ENCODE results near the gene ADCY3.

ADCY3 gene

DNA sequence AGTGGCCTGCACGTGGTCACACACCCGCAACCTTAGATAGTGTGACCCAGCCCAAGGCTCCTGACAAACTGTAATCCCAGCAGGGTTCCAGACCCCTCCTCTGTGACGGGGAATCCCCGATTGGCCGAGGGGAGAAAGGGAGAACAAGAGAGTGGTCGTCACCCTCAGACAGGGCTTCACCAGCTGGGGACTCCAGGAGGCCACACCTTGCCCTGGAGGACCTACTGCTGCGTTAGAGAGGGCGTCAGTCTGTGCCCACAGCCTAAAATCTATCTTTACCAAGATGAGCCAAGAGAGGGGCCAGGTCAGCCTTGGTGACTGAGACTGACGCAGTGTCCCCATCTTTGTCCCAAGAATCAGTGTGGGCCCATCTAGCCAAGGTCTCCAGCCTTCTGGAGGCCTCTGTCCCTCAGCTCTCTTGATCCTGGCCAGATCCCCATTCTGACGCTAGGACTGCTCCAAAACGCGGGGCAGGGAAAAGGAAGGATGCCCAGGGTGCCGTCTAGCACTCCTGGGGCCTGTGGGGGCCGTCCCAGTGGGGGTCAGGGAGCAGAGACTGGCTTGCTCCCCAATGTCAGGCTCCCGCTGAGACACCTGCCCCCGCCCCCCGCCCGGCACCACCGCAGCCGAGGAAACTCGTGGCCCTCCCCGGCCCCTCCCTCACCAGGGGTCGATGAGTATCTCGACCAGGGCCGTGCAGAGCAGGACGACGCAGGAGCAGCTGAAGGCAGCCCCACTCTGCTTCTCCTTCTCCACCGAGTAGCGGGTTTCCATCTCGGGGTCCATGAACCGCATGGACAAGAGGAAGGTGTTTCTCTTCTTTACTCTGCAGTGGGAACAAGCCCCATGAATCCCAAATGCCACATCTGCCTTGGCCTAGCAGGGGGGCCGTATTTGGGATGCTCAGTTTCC, 86.0 kb downstream of the ADCY3 start:
- no peak for DNase-seq (ENCODE audit: extremely low read depth in 1 of 2, low read depth in 1 of 2)

DNA sequence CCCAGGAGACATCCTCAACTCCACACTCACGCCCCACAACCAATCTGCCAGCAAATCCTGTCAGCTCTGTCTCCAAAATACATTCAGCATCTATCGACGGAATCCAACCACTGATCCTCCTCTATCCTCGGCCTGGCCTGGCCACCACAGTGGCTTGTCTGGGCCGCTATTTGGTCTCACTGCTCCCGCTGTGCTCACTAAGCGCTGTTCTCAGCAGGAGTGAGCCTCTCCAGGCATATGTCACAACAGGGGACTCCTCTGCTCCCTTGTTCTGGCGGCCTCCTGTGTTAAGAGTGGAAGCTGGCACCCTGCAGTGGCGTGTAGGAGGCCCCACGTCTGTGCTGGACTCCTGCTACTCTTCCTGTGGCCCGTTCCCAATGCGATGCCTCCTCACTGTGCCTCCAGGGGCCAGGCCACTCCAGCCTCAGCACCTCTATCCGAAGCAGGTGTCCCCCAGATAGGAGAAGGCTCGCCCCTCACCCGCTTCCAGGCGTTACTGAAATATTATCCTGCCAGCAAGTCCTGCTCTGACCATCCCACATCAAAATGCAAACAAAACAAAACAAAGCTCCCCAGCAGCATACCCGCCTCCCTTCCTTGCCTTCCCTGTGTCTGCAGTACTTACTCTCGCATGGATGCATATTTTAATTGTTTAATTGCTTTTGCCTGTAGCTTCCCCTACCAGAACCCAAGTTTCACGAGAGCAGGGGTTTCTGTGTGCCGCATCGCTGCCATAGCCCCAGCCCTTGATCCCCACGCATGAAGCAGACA, 86.9 kb downstream of the ADCY3 start:
- no peak for DNase-seq (ENCODE audit: extremely low read depth in 1 of 2, low read depth in 1 of 2)

DNA sequence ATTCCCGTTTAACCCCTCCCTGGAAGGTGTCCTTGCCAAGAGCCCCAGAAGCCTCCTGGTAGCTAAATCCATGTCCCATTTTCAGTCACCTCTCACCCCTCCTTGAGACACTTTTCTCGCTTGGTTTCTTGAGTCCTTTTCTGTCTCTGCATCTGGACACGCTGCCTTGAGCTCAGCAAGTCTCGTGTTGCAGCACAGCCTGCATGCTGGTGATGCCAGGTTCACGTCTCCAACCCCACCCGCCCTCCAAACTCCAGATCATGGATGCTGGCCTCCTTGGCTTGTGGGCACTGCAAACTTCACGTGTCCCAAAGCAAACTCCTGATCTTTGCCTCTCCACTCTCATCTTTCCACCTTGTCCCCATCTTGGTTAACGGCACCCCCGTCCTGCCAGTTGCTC, 87.5 kb downstream of the ADCY3 start:
- no peak for DNase-seq (ENCODE audit: extremely low read depth in 1 of 2, low read depth in 1 of 2)

DNA sequence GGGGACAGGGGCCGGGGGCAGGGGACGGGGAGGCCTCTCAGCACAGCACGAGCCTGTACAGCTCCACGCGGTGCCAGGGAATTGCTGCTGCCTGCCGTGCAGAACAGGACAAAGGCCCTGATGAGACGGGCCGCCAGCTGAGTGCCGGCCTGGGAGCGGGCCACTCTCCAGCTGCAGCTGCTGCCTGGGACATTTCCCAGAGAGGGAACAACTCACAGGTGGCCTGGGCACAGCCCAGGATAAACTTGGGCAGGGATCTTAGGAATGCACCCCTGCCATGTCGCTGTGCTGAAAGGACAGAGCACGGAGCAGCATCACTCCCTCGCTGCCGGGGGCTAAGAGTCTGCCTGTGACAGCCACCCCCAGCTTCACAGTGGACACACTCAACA, 88.0 kb downstream of the ADCY3 start:
- no peak for DNase-seq (ENCODE audit: extremely low read depth in 1 of 2, low read depth in 1 of 2)

DNA sequence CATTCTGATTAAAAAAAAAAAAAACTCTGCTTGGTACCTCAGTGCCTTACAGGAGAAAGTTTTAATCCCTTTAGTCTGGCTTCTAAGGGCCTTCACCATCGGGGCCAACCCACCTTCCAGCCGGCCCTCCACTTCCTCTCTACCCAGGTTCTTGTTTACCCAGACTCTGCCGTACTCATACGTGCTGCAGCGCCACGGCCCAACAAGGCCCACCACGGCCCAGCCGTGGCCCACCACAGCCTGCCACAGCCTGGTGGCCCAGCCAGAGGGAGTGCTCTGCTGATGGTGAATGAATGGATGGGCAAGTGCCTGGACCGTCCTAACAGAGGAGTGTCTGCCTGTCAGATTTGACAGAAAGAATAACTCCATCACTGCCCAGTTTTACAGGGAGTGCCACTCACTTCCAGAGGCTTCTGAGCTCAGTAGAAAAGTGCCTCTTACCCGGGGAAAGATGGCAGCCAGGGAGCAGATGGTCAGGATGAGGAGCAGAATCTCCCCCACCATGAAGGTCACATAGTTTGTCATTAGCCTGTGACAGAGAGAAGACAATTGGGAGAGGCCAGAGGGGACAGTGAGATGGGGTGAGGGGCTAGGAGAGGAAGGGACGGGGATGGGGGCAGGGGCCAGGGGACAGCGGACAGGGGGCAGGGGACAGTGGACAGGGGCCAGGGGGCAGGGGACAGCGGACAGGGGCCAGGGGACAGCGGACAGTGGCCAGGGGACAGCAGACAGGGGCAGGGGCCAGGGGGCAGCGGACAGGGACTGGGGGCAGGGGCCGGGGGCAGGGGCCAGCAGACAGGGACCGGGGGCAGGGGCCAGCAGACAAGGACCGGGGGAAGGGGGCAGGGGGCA, 88.6 kb downstream of the ADCY3 start:
- DNase-seq (ENCODE audit: extremely low read depth in 1 of 2, low read depth in 1 of 2), result no peak

DNA sequence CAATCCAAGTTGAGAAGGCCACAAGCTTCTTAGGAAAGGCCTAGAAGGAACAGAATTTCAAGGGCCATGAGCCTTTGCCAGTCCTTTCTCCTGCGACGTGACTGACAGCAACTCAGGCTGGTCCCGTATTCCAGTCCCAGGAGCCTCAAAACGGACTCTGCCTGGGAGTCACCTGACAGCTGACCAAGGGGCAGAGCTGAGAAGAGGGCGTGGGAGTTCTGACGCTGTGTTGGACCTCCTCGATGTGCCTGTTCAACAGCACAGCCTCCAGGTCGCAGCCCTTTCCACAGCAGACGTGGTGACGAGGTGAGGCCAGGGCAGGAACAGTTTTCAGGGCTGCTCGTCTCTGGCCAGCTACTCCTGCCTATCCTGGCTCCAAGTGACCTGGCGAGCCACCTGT, 89.3 kb downstream of the ADCY3 start:
- DNase-seq (ENCODE audit: extremely low read depth in 1 of 2, low read depth in 1 of 2), result no peak

DNA sequence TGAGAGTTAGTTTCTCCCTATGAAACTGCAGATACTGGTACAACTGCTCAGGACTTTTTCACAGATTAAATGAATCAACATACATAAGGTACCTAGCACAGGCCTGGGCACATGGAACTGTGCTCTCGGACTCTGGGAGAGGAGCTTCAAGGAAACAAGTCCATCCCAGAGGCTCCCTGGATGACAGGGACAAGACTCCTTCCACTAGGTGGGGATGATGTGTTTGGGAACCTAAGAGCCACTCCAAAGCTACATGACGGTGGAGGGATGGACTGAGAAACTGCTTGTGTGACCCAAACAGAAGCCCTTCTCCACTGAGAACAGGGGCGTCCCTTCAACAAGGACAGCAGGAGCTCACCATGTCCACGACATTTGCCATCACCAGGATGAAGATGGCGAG, 89.7 kb downstream of the ADCY3 start:
- DNase-seq (ENCODE audit: extremely low read depth in 1 of 2, low read depth in 1 of 2), result no peak

DNA sequence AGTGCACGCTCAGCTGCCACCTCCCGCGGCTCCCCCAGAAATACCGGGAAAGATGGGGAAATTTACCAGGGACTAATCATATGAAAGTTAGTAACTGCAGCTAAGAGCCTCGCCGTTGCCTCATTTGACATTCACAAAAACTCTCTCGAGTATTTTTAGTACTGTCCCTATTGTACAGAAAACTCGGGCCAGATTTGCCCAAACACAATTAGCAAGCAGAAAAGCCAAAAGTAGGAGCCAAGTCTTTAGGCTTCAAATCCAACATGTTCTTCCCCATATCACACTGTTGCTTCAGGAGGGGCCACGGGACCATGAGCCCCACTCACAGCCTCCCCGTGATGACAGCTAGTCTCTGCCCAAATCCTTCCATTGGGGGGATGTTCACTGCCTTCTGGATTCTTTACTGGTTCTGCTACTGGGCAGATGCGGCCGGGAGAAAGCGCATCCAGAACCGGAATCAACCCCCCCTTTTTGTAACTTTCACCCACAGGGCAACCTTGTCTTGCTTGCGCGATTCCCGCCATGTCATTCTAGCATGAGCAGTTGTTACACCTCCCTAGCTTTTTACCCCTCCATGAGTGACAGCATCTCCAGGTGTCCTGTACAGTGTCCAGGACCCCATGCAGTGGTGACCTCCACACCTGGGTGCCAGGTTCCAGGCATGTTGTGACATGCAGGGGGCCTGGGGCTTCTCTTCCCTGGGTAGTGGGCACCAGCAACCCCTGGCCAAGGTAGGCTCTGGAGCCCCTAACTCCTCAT, 91.6 kb downstream of the ADCY3 start:
- no peak for DNase-seq (ENCODE audit: extremely low read depth in 1 of 2, low read depth in 1 of 2)

DNA sequence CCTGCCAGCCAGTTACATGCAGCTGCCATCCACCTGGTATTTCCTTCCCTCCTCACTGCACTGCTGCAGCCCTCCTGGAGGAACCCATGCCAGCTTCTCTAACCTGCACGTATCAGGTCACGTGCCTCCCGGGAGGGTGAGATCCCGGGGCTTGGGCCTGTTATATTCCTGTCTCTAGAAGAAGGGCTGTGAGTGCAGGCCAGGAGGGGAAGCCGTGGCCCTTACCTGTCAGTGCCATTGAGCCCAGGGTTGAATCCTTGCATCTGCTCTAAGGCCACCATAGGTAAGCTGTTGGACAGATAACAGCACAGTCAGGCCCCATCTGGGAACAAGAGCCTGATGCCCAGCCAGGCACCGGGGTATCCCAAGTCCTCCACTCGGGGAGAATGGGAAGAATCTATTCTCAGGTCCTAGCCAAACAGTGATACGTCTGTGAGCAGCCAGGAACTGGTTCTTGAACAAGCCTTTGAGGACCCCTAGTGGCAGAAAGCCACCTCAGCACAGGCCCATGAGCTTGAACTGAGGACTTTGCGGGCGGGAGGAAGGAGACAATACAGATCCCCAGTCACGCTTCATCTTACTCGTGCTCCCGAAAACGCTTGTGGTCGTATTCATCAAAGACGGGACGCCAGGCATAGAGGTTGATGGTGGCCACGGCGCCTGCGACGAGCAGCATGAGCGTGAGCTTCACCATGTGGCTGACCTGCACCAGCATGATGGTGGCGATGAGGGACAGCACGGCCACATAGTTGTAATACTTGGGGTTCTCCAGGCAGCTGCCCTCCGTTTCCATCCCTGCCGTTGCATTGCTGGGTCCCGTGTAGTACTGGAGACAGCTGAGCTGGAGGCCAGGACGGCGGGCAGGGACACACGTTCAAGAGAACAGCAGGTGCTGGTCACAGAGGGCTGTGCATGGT, 92.5 kb downstream of the ADCY3 start:
- peak; percentile 26 to 49 for DNase-seq (ENCODE audit: extremely low read depth in 1 of 2, low read depth in 1 of 2)

DNA sequence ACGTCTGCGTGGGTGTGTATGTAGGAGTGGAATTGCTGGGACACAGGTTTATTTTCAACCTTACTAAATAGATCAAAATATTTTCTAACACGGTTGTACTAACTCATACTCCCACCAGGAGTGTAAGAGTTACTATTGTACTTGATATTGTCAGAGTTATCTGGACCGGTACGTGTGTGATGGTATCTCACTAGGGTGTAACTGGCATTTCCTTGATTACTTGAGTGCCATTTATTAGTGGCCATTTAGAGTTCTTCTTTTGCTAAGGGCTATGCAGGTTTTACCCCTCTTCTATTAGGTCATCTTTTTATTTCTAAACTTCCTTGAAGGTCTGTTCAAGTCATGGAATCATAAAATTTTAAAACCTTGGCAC, 93.3 kb downstream of the ADCY3 start:
- no peak for DNase-seq (ENCODE audit: extremely low read depth in 1 of 2, low read depth in 1 of 2)

DNA sequence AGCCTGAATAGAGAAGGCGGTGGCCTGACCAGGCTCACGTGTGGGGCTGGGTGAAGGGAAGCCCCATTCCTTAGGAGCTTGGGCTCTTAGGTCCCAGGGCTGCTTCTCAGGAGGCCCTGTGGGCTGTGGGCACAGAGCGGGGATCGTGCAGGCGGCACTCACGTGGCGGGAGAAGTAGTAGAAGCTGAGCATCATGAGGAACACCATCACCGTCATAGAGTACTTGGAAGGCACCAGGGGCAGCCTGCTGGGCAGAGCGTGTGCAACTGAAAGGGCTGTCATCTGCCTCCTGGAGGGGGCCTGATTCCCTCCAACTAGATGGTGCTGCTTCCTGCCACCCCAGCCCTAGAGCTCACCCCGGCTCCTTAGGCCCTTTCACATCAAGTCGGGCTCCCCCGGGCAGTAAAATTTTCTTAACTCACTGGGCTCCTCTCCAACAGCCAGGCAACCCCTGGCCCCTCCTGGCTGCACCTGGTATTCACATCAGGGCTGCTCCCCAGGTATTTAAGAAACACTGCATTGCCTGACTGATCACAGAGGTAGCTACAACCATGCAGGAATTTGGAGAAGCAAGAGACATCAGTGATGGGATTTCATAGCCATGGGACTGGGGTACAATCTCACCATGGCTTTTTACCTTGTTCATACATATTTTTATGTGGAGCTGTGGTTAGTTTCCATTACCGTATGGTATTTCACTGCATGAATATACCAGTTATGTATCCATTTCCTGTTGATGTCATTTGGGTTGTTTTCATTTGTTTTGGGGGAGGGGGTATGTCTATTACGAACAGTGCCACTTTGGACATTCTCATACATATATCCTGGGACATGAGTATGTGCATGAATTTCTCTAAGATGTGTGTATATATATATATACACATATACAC, 93.9 kb downstream of the ADCY3 start:
- DNase-seq (ENCODE audit: extremely low read depth in 1 of 2, low read depth in 1 of 2), result no peak

DNA sequence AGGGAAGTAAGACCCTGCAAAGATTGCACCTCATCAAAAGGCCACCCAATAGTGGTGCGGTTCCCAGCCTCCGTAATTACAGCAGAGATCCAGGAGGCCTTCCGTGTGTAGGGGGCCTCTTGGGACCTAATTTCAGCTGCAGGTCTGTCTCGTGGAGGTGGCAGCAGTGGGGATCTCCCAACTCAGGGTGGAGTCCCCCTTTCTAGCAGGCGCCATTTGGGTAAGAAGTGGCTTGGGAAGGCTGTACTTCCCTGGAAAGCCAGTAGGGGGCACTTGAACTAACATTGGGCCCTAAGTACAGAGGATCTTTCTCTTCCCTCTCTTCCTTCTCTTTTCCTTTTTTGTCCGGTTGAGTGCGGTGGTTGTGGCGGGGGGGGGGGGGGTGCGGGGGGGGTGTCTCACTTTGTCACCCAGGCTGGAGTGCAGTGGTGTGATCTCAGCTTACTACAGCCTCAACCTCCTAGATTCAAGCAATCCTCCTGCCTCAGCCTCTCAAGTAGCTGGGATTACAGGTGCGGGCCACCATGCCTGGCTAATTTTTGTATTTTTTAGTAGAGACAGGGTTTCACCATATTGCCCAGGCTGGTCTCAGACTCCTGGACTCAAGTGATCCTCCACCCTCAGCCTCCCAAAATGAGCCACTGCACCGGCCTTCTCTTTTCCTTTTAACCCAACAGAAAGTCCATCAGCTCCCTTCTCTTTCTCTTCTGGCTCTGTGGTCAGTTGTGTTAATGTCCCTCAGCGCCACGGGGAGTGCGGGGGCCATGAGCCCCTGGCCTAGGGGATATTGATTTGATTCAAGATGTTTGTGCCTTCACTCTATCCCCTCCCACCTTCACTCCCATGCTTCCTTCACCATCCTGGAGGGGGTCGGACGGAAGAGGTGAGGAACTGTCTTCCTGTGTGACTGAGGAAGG, 94.8 kb downstream of the ADCY3 start:
- DNase-seq (ENCODE audit: extremely low read depth in 1 of 2, low read depth in 1 of 2), result no peak

DNA sequence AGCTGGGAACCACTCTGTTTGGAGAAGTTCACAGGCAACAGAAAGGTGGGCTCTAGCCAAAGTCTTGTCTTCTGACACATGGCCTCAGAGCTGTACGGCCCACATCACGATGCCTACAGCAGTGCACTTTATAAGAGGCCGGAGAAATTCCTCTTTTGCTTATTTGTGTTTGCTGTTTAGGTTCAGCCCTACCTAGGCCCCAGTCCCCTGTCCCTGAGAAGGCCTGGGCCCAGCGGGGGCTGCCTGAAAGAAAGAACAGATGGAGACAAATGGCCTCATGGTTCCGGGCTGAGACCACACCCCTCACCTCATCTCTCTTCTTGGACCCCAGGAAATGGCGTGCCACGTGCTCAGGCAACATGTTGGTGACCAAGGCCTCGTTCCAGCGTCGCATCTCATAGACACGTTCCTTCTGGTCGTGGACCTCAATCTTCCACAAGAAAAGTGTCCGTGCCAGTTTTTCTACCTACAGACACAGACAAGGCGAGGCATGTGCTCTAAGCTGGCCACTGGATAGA, 95.9 kb downstream of the ADCY3 start:
- DNase-seq (ENCODE audit: extremely low read depth in 1 of 2, low read depth in 1 of 2), result no peak

DNA sequence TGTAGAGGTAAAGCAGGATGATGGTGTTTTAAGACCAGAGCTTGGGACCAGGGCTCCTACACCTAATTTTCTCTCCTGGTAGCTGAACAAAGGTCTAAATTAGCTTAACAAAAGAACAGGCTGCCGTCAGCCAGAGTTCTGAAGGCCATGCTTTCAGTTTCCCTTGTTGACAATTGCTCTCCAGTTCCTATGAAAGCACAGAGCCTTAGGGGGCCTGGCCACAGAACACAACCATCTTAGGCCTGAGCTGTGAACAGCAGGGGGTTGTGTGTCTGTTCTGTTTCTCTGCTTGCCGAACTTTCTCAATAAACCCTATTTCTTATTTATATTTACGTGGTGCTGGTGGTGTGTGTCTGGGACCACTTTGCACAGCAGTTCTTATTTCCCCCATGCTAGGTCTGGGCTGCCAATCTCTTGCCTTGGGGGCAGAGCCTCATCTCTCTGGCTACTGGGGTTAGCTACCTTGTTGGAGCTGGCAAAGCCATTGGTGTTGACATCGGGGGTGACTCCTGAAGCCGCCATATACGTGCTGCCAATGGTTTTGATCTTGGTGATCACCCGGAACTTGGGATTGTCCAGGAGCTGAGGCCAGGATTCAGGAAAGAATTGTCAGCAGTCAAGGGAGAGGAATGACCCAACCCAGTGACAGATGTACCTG, 97.9 kb downstream of the ADCY3 start:
- DNase-seq (ENCODE audit: extremely low read depth in 1 of 2, low read depth in 1 of 2), result no peak

DNA sequence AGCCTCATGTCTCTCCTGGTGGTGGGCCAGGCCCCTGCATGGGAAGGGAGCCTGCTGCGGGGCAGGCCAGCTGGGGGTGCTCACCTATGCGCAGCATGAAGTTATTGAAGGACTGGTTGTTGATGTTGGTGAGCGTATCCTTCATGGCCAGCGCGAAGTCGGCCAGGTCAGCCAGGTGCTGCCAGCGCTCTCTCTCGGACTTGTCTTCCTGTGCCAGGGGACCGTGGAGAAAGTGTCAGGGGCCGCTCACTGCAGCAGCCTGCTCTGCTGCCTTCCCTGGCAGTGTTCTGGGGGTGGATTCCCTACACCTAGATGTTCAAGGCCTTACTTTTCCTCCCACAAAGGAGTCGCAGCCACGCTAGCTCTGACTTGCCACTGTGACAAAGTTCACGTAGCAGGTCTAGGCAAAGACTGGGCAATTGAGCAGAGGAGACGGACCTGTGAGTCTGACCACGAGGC, 98.6 kb downstream of the ADCY3 start:
- no peak for DNase-seq (ENCODE audit: extremely low read depth in 1 of 2, low read depth in 1 of 2)

DNA sequence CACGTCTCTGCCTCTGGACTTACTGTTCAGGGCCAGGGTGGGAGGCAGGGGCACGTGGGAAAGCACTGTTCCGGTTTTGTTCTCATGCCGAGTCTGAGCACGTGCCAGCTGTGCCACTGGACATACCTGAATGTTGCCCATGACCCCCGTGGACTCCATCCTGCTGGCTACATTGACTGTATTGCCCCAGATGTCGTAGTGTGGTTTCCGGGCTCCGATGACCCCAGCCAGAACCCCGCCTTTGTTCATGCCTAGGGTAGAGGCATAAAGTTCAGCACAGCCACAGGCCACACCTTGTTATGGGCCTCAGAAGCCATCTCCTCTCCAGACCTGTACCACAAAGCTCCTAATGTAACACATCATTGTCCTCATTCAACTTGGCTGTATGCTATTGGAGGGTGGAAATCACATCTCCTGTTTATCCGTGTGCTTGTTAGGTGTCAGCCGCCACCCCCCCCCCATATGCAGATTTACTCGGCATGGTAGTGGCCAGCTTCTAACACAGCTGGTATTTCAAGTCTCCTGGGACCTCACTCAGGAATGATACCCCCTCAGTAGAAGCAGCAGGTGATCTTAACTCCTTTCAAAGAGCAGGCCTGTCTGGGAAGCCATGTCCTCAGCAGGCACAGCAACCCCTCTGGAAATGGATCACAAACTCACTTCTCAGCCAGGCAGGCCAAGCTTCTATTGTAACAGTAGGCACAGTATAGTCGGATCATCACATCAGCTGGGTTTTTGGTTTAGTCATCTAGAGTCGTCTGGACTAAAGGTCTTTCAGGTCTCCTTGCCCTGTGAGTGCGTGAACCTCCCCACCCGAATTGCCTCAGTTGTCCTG, 99.2 kb downstream of the ADCY3 start:
- DNase-seq (ENCODE audit: extremely low read depth in 1 of 2, low read depth in 1 of 2), result no peak
